CD14-positive monocyte (primary cell): ENCODE data around the gene ABCB4. TPM values are rescaled to one million over a fixed set of nuclear protein-coding genes. Genes with fewer than 3 reads are reported as not detected.

Experiments used
- DNase-seq, 3 donors: peaks; one replicate each; pipeline ENCODE4 v3.0.0-alpha.2; 2011 to 2022
- H2AFZ ChIP-seq: 2 replicates; pipeline ENCODE4 v1.6.0; 2012; ENCODE audit warnings: mild to moderate bottlenecking, low read depth, low read length, inconsistent platforms; ENCODE audit not compliant: insufficient read depth, poor library complexity, severe bottlenecking
- H3K27ac ChIP-seq, 2 donors: 1 replicate in 1 of 2; 2 replicates in 1 of 2; pipeline ENCODE4 v1.5.1; 2012 to 2013; ENCODE audit warnings: low read length in 2 of 2, control low read depth in 1 of 2, inconsistent platforms in 1 of 2, low read depth in 1 of 2, mild to moderate bottlenecking in 1 of 2
- H3K27me3 ChIP-seq, 2 donors: one replicate each; pipeline versions ENCODE4 v1.6.0 to v1.6.1; 2011 to 2013; ENCODE audit warnings: low read length in 2 of 2; ENCODE audit not compliant: control insufficient read depth in 2 of 2, insufficient read depth in 2 of 2
- H3K36me3 ChIP-seq, 2 donors: replicated peaks in 1 of 2; 1 replicate in 1 of 2; 2 replicates in 1 of 2; pipeline versions ENCODE4 v1.5.1 to v1.6.1; 2012 to 2013; ENCODE audit warnings: low read length in 2 of 2, control low read depth in 1 of 2, inconsistent platforms in 1 of 2, mild to moderate bottlenecking in 1 of 2; ENCODE audit not compliant: insufficient read depth in 2 of 2, control insufficient read depth in 1 of 2
- H3K4me1 ChIP-seq, 2 donors: 1 replicate in 1 of 2; 2 replicates in 1 of 2; pipeline versions ENCODE4 v1.5.1 to v1.6.1; 2012 to 2013; ENCODE audit warnings: low read length in 2 of 2, control low read depth in 1 of 2, inconsistent platforms in 1 of 2, mild to moderate bottlenecking in 1 of 2, moderate library complexity in 1 of 2; ENCODE audit not compliant: insufficient read depth in 2 of 2, control insufficient read depth in 1 of 2
- H3K4me2 ChIP-seq: replicated peaks from 2 replicates; pipeline ENCODE3; 2012; ENCODE audit warnings: low read length, moderate library complexity, mild to moderate bottlenecking; ENCODE audit not compliant: poor library complexity, severe bottlenecking; ENCODE audit errors: extremely low read depth
- H3K4me3 ChIP-seq, 3 experiments: fragments of 200-600 bp in 1 of 3; sonication (generic) in 1 of 3; replicated peaks in 1 of 3; 1 replicate in 2 of 3; 2 replicates in 1 of 3; pipeline ENCODE4 v1.5.1; 2011 to 2013; ENCODE audit warnings: low read length in 3 of 3, mild to moderate bottlenecking in 3 of 3, control low read depth in 2 of 3, low read depth in 2 of 3, inconsistent platforms in 1 of 3, moderate library complexity in 1 of 3
- H3K79me2 ChIP-seq: 2 replicates; pipeline ENCODE4 v1.6.0; 2012; ENCODE audit warnings: mild to moderate bottlenecking, control low read depth, inconsistent platforms, low read length, moderate library complexity; ENCODE audit not compliant: insufficient read depth
- H3K9ac ChIP-seq: 2 replicates; pipeline ENCODE4 v1.6.0; 2017; ENCODE audit warnings: low read length, mild to moderate bottlenecking; ENCODE audit not compliant: insufficient read depth, poor library complexity, severe bottlenecking
- H3K9me3 ChIP-seq, 2 donors: replicated peaks in 1 of 2; 1 replicate in 1 of 2; 2 replicates in 1 of 2; pipeline versions ENCODE4 v1.5.1 to v1.6.1; 2012 to 2013; ENCODE audit warnings: low read length in 2 of 2, control low read depth in 1 of 2; ENCODE audit not compliant: control insufficient read depth in 1 of 2, insufficient read depth in 1 of 2
- H4K20me1 ChIP-seq: 2 replicates; pipeline ENCODE4 v1.6.0; 2012; ENCODE audit warnings: mild to moderate bottlenecking, low read length, control low read depth, moderate library complexity; ENCODE audit not compliant: insufficient read depth
- H3K27ac Mint-ChIP-seq, 7 donors: one replicate each; pipeline ENCODE4 v1.8.0; 2020; ENCODE audit warnings: mild to moderate bottlenecking in 7 of 7, mixed read lengths in 7 of 7, moderate library complexity in 6 of 7, inconsistent platforms in 2 of 7
- H3K27me3 Mint-ChIP-seq, 3 donors: one replicate each; pipeline ENCODE4 v1.8.0; 2021 to 2022; ENCODE audit warnings: low read depth in 3 of 3, mild to moderate bottlenecking in 3 of 3, mixed read lengths in 3 of 3, moderate library complexity in 3 of 3, inconsistent platforms in 1 of 3
- H3K36me3 Mint-ChIP-seq, 2 donors: one replicate each; pipeline ENCODE4 v1.8.0; 2020; ENCODE audit warnings: mixed read lengths in 2 of 2, inconsistent platforms in 1 of 2, mild to moderate bottlenecking in 1 of 2
- H3K4me1 Mint-ChIP-seq: one replicate; pipeline ENCODE4 v1.8.0; 2020; ENCODE audit warnings: mild to moderate bottlenecking, mixed read lengths
- H3K4me3 Mint-ChIP-seq, 2 donors: one replicate each; pipeline ENCODE4 v1.8.0; 2020; ENCODE audit warnings: mild to moderate bottlenecking in 2 of 2, mixed read lengths in 2 of 2, moderate library complexity in 1 of 2
- H3K9me3 Mint-ChIP-seq, 7 donors: one replicate each; pipeline ENCODE4 v1.8.0; 2020 to 2022; ENCODE audit warnings: mixed read lengths in 7 of 7, mild to moderate bottlenecking in 6 of 7, moderate library complexity in 6 of 7, inconsistent platforms in 2 of 7
- WGBS: methylation state at CpG from one replicate; pipeline ENCODE4 v1.1.5; 2013; ENCODE audit warnings: missing lambda C conversion rate; ENCODE audit not compliant: insufficient coverage; 5-methylcytosine and 5-hydroxymethylcytosine counted together
- intact Hi-C, 2 donors: fragments of 100-400 bp; cut with micrococcal nuclease; formaldehyde crosslinking; loops; one replicate each; pipeline versions ENCODE4 v1.15.0 to v1.15.1; 2023
- polyA plus RNA-seq, 3 donors: library from polyadenylated mRNA; depleted of rRNA in 1 of 3; unstranded in 2 of 3; stranded (reverse) in 1 of 3; fragments of 300-500 nt in 2 of 3; fragments of >200 nt in 1 of 3; fragmentation: Illumina TruSeq in 2 of 3; gene quantifications; 1 replicate in 2 of 3; 2 replicates in 1 of 3; pipeline ENCODE4 v1.2.3, GENCODE V29; 2012 to 2021
- TF ChIP-seq, protein P1 (sequence below): fragments of 200-600 bp; IDR thresholded peaks from one replicate; pipeline ENCODE4 v1.8.0; 2022; ENCODE audit warnings: antibody characterized with exemption, mild to moderate bottlenecking

The ABCB4 gene
- polyA plus RNA-seq, 3 donors: 0.09 TPM; not detected in 2

DNA sequence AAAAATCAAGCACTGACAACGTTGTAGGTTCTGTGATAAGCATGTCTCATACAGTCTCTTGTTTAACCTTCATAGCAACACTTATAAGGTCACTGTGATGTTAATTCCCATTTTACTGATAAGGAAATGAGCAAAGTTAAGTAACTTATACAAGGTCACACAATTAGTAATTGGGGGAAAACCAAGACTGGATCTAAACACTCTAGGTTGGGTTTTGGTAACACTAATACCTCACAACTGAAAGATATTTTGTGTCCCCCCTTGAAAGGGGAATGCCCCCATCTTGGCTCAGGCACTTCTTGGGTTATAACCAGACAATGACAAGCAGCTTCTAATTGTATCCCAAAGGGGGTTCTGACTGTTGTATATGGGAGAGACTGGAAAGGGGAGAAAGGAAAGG, 36.0 kb upstream of the ABCB4 start:
- DNase-seq: no peak
- H3K4me3 Mint-ChIP-seq: no peak overlapping the region
- peaks cover 2% of the 10 kb centered on the region for H3K4me1 Mint-ChIP-seq
- H4K20me1 ChIP-seq: no peaks in the 10 kb centered on the region
- H3K4me1 ChIP-seq: no peaks in the 10 kb centered on the region
- H3K27me3 Mint-ChIP-seq: peaks cover 0 to 2% (median 0%) of the 10 kb centered on the region in 3 donors
- no peaks in the 10 kb centered on the region for H3K36me3 Mint-ChIP-seq
- H3K27me3 ChIP-seq: no peaks in the 10 kb centered on the region
- no peaks in the 10 kb centered on the region for H3K9me3 ChIP-seq
- TF ChIP-seq, protein P1, sequence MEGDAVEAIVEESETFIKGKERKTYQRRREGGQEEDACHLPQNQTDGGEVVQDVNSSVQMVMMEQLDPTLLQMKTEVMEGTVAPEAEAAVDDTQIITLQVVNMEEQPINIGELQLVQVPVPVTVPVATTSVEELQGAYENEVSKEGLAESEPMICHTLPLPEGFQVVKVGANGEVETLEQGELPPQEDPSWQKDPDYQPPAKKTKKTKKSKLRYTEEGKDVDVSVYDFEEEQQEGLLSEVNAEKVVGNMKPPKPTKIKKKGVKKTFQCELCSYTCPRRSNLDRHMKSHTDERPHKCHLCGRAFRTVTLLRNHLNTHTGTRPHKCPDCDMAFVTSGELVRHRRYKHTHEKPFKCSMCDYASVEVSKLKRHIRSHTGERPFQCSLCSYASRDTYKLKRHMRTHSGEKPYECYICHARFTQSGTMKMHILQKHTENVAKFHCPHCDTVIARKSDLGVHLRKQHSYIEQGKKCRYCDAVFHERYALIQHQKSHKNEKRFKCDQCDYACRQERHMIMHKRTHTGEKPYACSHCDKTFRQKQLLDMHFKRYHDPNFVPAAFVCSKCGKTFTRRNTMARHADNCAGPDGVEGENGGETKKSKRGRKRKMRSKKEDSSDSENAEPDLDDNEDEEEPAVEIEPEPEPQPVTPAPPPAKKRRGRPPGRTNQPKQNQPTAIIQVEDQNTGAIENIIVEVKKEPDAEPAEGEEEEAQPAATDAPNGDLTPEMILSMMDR: no peak
- H2AFZ ChIP-seq: no peak overlapping the region
- H3K4me2 ChIP-seq: no peak overlapping the region
- peaks cover 0 to 2% (median 0%) of the 10 kb centered on the region in 7 donors for H3K9me3 Mint-ChIP-seq
- intact Hi-C loops: no loop called here
- no peak overlapping the region for H3K4me3 ChIP-seq
- H3K27ac ChIP-seq: no peak overlapping the region
- no peak overlapping the region for H3K27ac Mint-ChIP-seq
- no peak overlapping the region for H3K9ac ChIP-seq
- H3K79me2 ChIP-seq: no peaks in the 10 kb centered on the region
- WGBS: no CpG with 5 or more reads among the region's 1 CpG
- no peaks in the 10 kb centered on the region for H3K36me3 ChIP-seq

DNA sequence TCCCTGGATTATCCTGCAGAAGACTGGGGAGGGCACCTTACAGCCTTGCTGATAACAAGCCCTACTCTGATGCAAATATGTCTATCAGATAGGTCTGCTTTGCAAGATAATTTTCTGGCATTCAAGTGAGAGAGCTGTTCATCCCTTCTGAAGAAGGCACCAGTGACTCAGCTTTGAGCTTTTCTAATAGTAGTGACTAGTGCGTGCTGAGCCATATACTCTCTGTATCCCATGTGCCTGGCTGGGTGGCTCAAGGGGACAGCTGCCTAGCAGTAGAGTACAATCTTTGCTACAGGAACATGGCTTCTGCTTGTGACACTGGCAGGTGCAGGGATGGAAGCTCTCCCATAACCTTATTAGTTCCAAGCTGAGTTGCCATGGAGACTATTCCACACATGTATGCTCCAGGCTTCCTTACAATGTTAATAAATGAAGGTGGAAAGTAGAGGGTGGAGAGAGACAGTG, 35.0 kb upstream of the ABCB4 start:
- H3K9ac ChIP-seq: no peak overlapping the region
- Mint-ChIP-seq H3K4me3 (no peak overlapping the region), H3K27ac (no peak overlapping the region), H3K4me1 (peaks cover 2% of the 10 kb centered on the region), H3K9me3 (peaks cover 0 to 2% (median 0%) of the 10 kb centered on the region in 7 donors), H3K27me3 (peaks cover 0 to 2% (median 0%) of the 10 kb centered on the region in 3 donors), H3K36me3 (no peaks in the 10 kb centered on the region)
- intact Hi-C loops: no loop called here
- TF ChIP-seq, protein P1: no peak
- H3K79me2 ChIP-seq: no peaks in the 10 kb centered on the region
- no peak overlapping the region for H2AFZ ChIP-seq
- no peak for DNase-seq
- 100% methylated on average over 1 of the region's 1 CpG for WGBS
- no peak overlapping the region for H3K4me2 ChIP-seq
- no peaks in the 10 kb centered on the region for H3K27me3 ChIP-seq
- no peak overlapping the region for H3K4me3 ChIP-seq
- no peaks in the 10 kb centered on the region for H3K9me3 ChIP-seq
- H4K20me1 ChIP-seq: no peaks in the 10 kb centered on the region
- H3K36me3 ChIP-seq: no peaks in the 10 kb centered on the region
- no peak overlapping the region for H3K27ac ChIP-seq
- no peaks in the 10 kb centered on the region for H3K4me1 ChIP-seq
